Fibroblast of villous mesenchyme (primary cell): ENCODE results near the gene PPP2R2B. TPM values are rescaled to one million over a fixed set of nuclear protein-coding genes. Genes with fewer than 3 reads are reported as not detected.

Experiments used
- DNase-seq: peaks from one replicate; pipeline ENCODE4 v3.0.0-alpha.2; 2010; ENCODE audit warnings: low read depth
- H3K4me3 ChIP-seq: 2 replicates; pipeline ENCODE4 v1.5.1; 2011; ENCODE audit warnings: low read depth, mild to moderate bottlenecking, low read length
- CTCF ChIP-seq: IDR thresholded peaks from 2 replicates; pipeline ENCODE4 v1.5.1; 2012; ENCODE audit warnings: low read depth, mild to moderate bottlenecking, low read length; ENCODE audit not compliant: insufficient read depth
- total RNA-seq: library from RNA; depleted of rRNA; stranded (reverse); fragments of >200 nt; gene quantifications from 2 replicates; pipeline ENCODE4 v1.2.3, GENCODE V29; 2012

Gene PPP2R2B
- total RNA-seq, 1 donor = 2.2 TPM

- H3K4me3 ChIP-seq = no peak overlapping the region
- no peak for TF ChIP-seq CTCF
- no peak for DNase-seq
These were observed 230.8 kb downstream of the PPP2R2B start for GRCh38 chr5:146647656-146648199.

- TF ChIP-seq CTCF = no peak
- DNase-seq = no peak
- no peak overlapping the region for H3K4me3 ChIP-seq
These were observed 232.1 kb downstream of the PPP2R2B start for GRCh38 chr5:146646441-146646840.

- H3K4me3 ChIP-seq = no peak overlapping the region
- TF ChIP-seq CTCF = no peak
- no peak for DNase-seq
These were observed 233.2 kb downstream of the PPP2R2B start for GRCh38 chr5:146645342-146645741.

GRCh38 chr5:146644831-146645230 is 233.7 kb downstream of the PPP2R2B start:
- no peak overlapping the region for H3K4me3 ChIP-seq
- no peak for TF ChIP-seq CTCF
- no peak for DNase-seq

GRCh38 chr5:146643776-146644175 is 234.8 kb downstream of the PPP2R2B start:
- DNase-seq = no peak
- TF ChIP-seq CTCF = no peak
- H3K4me3 ChIP-seq = no peak overlapping the region

- TF ChIP-seq CTCF = no peak
- DNase-seq = no peak
- H3K4me3 ChIP-seq = no peak overlapping the region
These were observed 236.1 kb downstream of the PPP2R2B start for GRCh38 chr5:146642410-146642809.

GRCh38 chr5:146641941-146642340 is 236.6 kb downstream of the PPP2R2B start:
- TF ChIP-seq CTCF = no peak
- no peak overlapping the region for H3K4me3 ChIP-seq
- no peak for DNase-seq
